GM12891 (cell line): Measurements from ENCODE around the gene HIPK2.

Experiments
- POLR2A ChIP-seq: IDR thresholded peaks from 2 replicates; pipeline ENCODE4 v1.6.1; 2011; ENCODE audit warnings: low read depth, low read length, control low read depth
- POLR2AphosphoS5 ChIP-seq: IDR thresholded peaks from 2 replicates; pipeline ENCODE4 v1.6.1; 2011; ENCODE audit warnings: low read depth, low read length, control low read depth

- no peak for TF ChIP-seq POLR2A
- TF ChIP-seq POLR2AphosphoS5 = no peak
These were observed 111.3 kb downstream of the HIPK2 start for GRCh38 chr7:139666501-139666900.
